IMR-90 (cell line): ENCODE measurements around the gene ARVCF. TPM values are rescaled to one million over a fixed set of nuclear protein-coding genes. Genes with fewer than 3 reads are reported as not detected.
A peak's percentile ranks its signal among the peaks of the same experiment; 100 is the strongest.

Source experiments
- ATAC-seq: fragments of 200-7000 bp; cut with Tn5 transposase; 2 replicates; pipeline ENCODE4 v1.9.1; 2020; ENCODE audit warnings: low read depth, mild to moderate bottlenecking, moderate library complexity
- BruUV-seq: library from RNA; stranded (reverse); fragments of 400-500 nt; replicated peaks from 2 replicates; lab custom pipeline; 2021; lab: Mats Ljungman, UMichigan
- CTCF ChIA-PET: fragments of 300-600 bp; formaldehyde crosslinking; extraction: SDS; loops from one replicate; lab custom pipeline; 2021; ENCODE audit warnings: antibody characterized with exemption; lab: Yijun Ruan, JAX
- POLR2A ChIA-PET: fragments of 300-600 bp; sonication (Branson Sonifier 250); formaldehyde crosslinking; loops from one replicate; lab custom pipeline; 2022; ENCODE audit warnings: antibody characterized with exemption; ENCODE audit not compliant: unreplicated experiment; lab: Charles Lee
- DNase-seq: peaks from one replicate; pipeline ENCODE4 v3.0.0; 2013
- H2AFZ ChIP-seq: replicated peaks from 2 replicates; pipeline ENCODE3; 2013; ENCODE audit warnings: low read length, mild to moderate bottlenecking; ENCODE audit not compliant: poor library complexity
- H2AK5ac ChIP-seq: 2 replicates; pipeline ENCODE4 v1.6.1; 2013; ENCODE audit warnings: low read depth, low read length, inconsistent platforms
- H2AK9ac ChIP-seq: replicated peaks from 2 replicates; pipeline ENCODE3; 2013; ENCODE audit warnings: mild to moderate bottlenecking, low read depth, low read length, moderate library complexity; ENCODE audit not compliant: poor library complexity
- H2BK120ac ChIP-seq: 2 replicates; pipeline ENCODE4 v1.6.1; 2013; ENCODE audit warnings: low read depth, low read length, inconsistent platforms
- H2BK15ac ChIP-seq: 3 replicates; pipeline ENCODE4 v1.6.1; 2013; ENCODE audit warnings: low read depth, low read length, inconsistent platforms
- H2BK20ac ChIP-seq: 2 replicates; pipeline ENCODE4 v1.6.1; 2013; ENCODE audit warnings: low read depth, mild to moderate bottlenecking, inconsistent platforms, low read length, moderate library complexity
- H2BK5ac ChIP-seq: 2 replicates; pipeline ENCODE4 v1.6.1; 2013; ENCODE audit warnings: mild to moderate bottlenecking, low read depth, low read length, inconsistent platforms; ENCODE audit not compliant: poor library complexity, severe bottlenecking
- H3K14ac ChIP-seq: replicated peaks from 2 replicates; pipeline ENCODE4 v1.6.1; 2013; ENCODE audit warnings: low read depth, low read length, inconsistent platforms
- H3K18ac ChIP-seq: 2 replicates; pipeline ENCODE4 v1.6.1; 2013; ENCODE audit warnings: low read depth, low read length, control low read depth
- H3K23ac ChIP-seq: 2 replicates; pipeline ENCODE4 v1.6.1; 2013; ENCODE audit warnings: low read depth, low read length, inconsistent platforms
- H3K27ac ChIP-seq: 2 replicates; pipeline ENCODE4 v1.5.1; 2013; ENCODE audit warnings: mild to moderate bottlenecking, control low read depth, low read length; ENCODE audit not compliant: insufficient read depth
- H3K27me3 ChIP-seq: 2 replicates; pipeline ENCODE4 v1.6.1; 2013; ENCODE audit warnings: low read length; ENCODE audit not compliant: control insufficient read depth, insufficient read depth
- H3K36me3 ChIP-seq: 2 replicates; pipeline ENCODE4 v1.6.1; 2013; ENCODE audit warnings: low read length, mixed read lengths; ENCODE audit not compliant: control insufficient read depth, insufficient read depth
- H3K4ac ChIP-seq: 2 replicates; pipeline ENCODE4 v1.6.1; 2013; ENCODE audit warnings: low read depth, low read length, inconsistent platforms
- H3K4me1 ChIP-seq: 2 replicates; pipeline ENCODE4 v1.6.1; 2013; ENCODE audit warnings: low read length, mixed read lengths; ENCODE audit not compliant: control insufficient read depth, insufficient read depth
- H3K4me2 ChIP-seq: 2 replicates; pipeline ENCODE4 v1.6.1; 2013; ENCODE audit warnings: low read depth, mild to moderate bottlenecking, control low read depth, low read length, moderate library complexity
- H3K4me3 ChIP-seq: 2 replicates; pipeline ENCODE4 v1.5.1; 2013; ENCODE audit warnings: low read depth, mild to moderate bottlenecking, control low read depth, low read length, moderate library complexity; ENCODE audit not compliant: insufficient read depth
- H3K56ac ChIP-seq: 2 replicates; pipeline ENCODE4 v1.6.1; 2013; ENCODE audit warnings: low read length, inconsistent platforms; ENCODE audit not compliant: insufficient read depth; ENCODE audit errors: extremely low read depth
- H3K79me1 ChIP-seq, 2 experiments: 2 replicates each; pipeline ENCODE4 v1.6.1; 2013; ENCODE audit warnings: low read length in 2 of 2, inconsistent platforms in 1 of 2, low read depth in 1 of 2
- H3K9ac ChIP-seq: 2 replicates; pipeline ENCODE4 v1.6.1; 2013; ENCODE audit warnings: low read depth, low read length, control low read depth
- H3K9me1 ChIP-seq: 2 replicates; pipeline ENCODE4 v1.6.1; 2013; ENCODE audit warnings: low read length, inconsistent platforms; ENCODE audit not compliant: insufficient read depth
- H3K9me3 ChIP-seq: 2 replicates; pipeline ENCODE4 v1.6.1; 2013; ENCODE audit warnings: low read length; ENCODE audit not compliant: control insufficient read depth, insufficient read depth
- H4K20me1 ChIP-seq: 2 replicates; pipeline ENCODE4 v1.6.1; 2013; ENCODE audit warnings: low read length, inconsistent platforms; ENCODE audit not compliant: insufficient read depth
- H4K5ac ChIP-seq: 2 replicates; pipeline ENCODE4 v1.6.1; 2013; ENCODE audit warnings: mild to moderate bottlenecking, low read depth, low read length, control low read depth
- H4K8ac ChIP-seq, 2 experiments: 2 replicates each; pipeline ENCODE4 v1.6.1; 2013; ENCODE audit warnings: low read depth in 2 of 2, low read length in 2 of 2, control low read depth in 1 of 2, inconsistent platforms in 1 of 2
- H4K91ac ChIP-seq: 2 replicates; pipeline ENCODE4 v1.6.1; 2013; ENCODE audit warnings: low read depth, low read length, inconsistent platforms; ENCODE audit not compliant: insufficient read depth
- BHLHE40 ChIP-seq: fragments of 150-350 bp; IDR thresholded peaks from 2 replicates; pipeline ENCODE4 v1.6.1; 2016; ENCODE audit warnings: mild to moderate bottlenecking, low read depth, low read length
- CEBPB ChIP-seq: IDR thresholded peaks from 2 replicates; pipeline ENCODE4 v1.6.1; 2012; ENCODE audit warnings: low read depth, low read length, improper control_type of control experiment
- CHD1 ChIP-seq: IDR thresholded peaks from 2 replicates; pipeline ENCODE4 v1.6.1; 2012; ENCODE audit warnings: low read depth, low read length, improper control_type of control experiment
- CTCF ChIP-seq: conservative IDR thresholded peaks from 2 replicates; pipeline ENCODE4 v1.5.1; 2012; ENCODE audit warnings: mild to moderate bottlenecking, low read depth, low read length, improper control_type of control experiment
- FOS ChIP-seq: fragments of 150-350 bp; IDR thresholded peaks from 2 replicates; pipeline ENCODE4 v1.6.1; 2016; ENCODE audit warnings: low read depth, low read length
- MAZ ChIP-seq: IDR thresholded peaks from 2 replicates; pipeline ENCODE4 v1.6.1; 2012; ENCODE audit warnings: low read depth, mild to moderate bottlenecking, low read length, improper control_type of control experiment, moderate library complexity, borderline replicate concordance
- NFE2L2 ChIP-seq: fragments of 150-350 bp; IDR thresholded peaks from 2 replicates; pipeline ENCODE4 v1.6.1; 2016; ENCODE audit warnings: low read depth, mild to moderate bottlenecking, low read length
- POLR2A ChIP-seq: IDR thresholded peaks from 2 replicates; pipeline ENCODE4 v1.6.1; 2012; ENCODE audit warnings: mild to moderate bottlenecking, low read depth, low read length
- RAD21 ChIP-seq: IDR thresholded peaks from 2 replicates; pipeline ENCODE4 v1.6.1; 2012; ENCODE audit warnings: low read length, improper control_type of control experiment
- RCOR1 ChIP-seq: IDR thresholded peaks from 2 replicates; pipeline ENCODE4 v1.6.1; 2012; ENCODE audit warnings: mild to moderate bottlenecking, low read length, improper control_type of control experiment; ENCODE audit not compliant: insufficient replicate concordance
- RFX5 ChIP-seq: IDR thresholded peaks from 2 replicates; pipeline ENCODE4 v1.8.0; 2012; ENCODE audit warnings: low read depth, mild to moderate bottlenecking, low read length, moderate library complexity
- SMC3 ChIP-seq: fragments of 150-350 bp; IDR thresholded peaks from 2 replicates; pipeline ENCODE4 v1.6.1; 2016; ENCODE audit warnings: low read depth, mild to moderate bottlenecking, antibody characterized with exemption, low read length, moderate library complexity
- USF2 ChIP-seq: fragments of 150-350 bp; IDR thresholded peaks from 2 replicates; pipeline ENCODE4 v1.6.1; 2017; ENCODE audit warnings: mild to moderate bottlenecking, antibody characterized with exemption, low read length, low read depth
- WGBS, 2 experiments: methylation state at CpG; one replicate each; pipeline versions ENCODE4 v1.1.5 to v1.1.7; 2013; ENCODE audit warnings: missing lambda C conversion rate in 2 of 2; ENCODE audit not compliant: insufficient read length in 1 of 2; ENCODE audit errors: extremely low coverage in 2 of 2; 5-methylcytosine and 5-hydroxymethylcytosine counted together
- dilution Hi-C: fragments of 300-500 bp; cut with HindIII; formaldehyde crosslinking; loops from one replicate; pipeline ENCODE4 v1.14.3; 2018; ENCODE audit warnings: low sequenced_read_pairs; ENCODE audit not compliant: unreplicated experiment
- in situ Hi-C: fragments of 300-500 bp; cut with MboI; formaldehyde crosslinking; loops from 3 replicates; pipeline ENCODE4 v1.14.3; 2019; ENCODE audit warnings: low sequenced_read_pairs, inconsistent platforms, mixed read lengths
- intact Hi-C: fragments of 100-400 bp; cut with micrococcal nuclease; formaldehyde crosslinking; loops from 2 replicates; pipeline ENCODE4 v1.10.0; 2022
- polyA plus RNA-seq, 3 experiments: library from polyadenylated mRNA; depleted of rRNA; stranded (reverse); fragments of >200 nt; gene quantifications; 2 replicates each; pipeline ENCODE4 v1.2.3, GENCODE V29; 2012; ENCODE audit warnings: low replicate concordance in 1 of 3
- total RNA-seq: library from RNA; depleted of rRNA; stranded (reverse); fragments of >200 nt; gene quantifications from 2 replicates; pipeline ENCODE4 v1.2.3, GENCODE V29; 2012

Gene ARVCF
- total and polyA plus RNA-seq, 2 of the 4 experiments (the other 2 are of a cell fraction) = 8.6 to 14.1 TPM

- Histone ChIP-seq H3K23ac (no peak overlapping the region; the same call in 1 of the 2 replicates), H2AK5ac (peak overlapping the region; percentile 97), H3K4me3 (no peak overlapping the region), H3K14ac (peak overlapping the region; percentile 14; the same call in 1 of the 2 replicates), H4K91ac (peak overlapping the region; percentile 79; the same call in 1 of the 2 replicates), H3K9me3 (no peaks in the 10 kb centered on the region), H2BK20ac (0 out of 2 replicates have a peak overlapping the region, but pooled peaks have one; percentile 45), H2AK9ac (peak overlapping the region; percentile 87), H2BK120ac (peak overlapping the region; percentile 68; the same call in 1 of the 2 replicates), H3K56ac (no peak overlapping the region; the same call in 1 of the 2 replicates), H4K20me1 (peaks cover 18% of the 10 kb centered on the region; the same call in 1 of the 2 replicates), H3K9ac (0 out of 2 replicates have a peak overlapping the region, but pooled peaks have one; percentile 25), H3K4ac (peak overlapping the region; percentile 73), H2BK15ac (peak overlapping the region; percentile 81; the same call in 2 of the 3 replicates), H3K36me3 (peaks cover 11% of the 10 kb centered on the region), H4K8ac (peak overlapping the region in 1 of 2 experiments; percentile 35; a peak in 2 of 4 replicates), H3K4me2 (no peak overlapping the region), H3K27ac (no peak overlapping the region), H3K27me3 (no peaks in the 10 kb centered on the region), H4K5ac (no peak overlapping the region; the same call in 1 of the 2 replicates), H3K9me1 (peaks cover 17% of the 10 kb centered on the region), H2BK5ac (peak overlapping the region; percentile 44), H3K79me1 (peaks cover 4 to 37% of the 10 kb centered on the region in 2 experiments; a peak in 3 of 4 replicates), H3K4me1 (peaks cover 13% of the 10 kb centered on the region), H2AFZ (peak overlapping the region; percentile 58), H3K18ac (peak overlapping the region; percentile 21; the same call in 1 of the 2 replicates)
- in situ Hi-C loops (no loop called here), intact Hi-C loops (no loop called here), dilution Hi-C loops (no loop called here)
- DNase-seq (peak; percentile 79), ATAC-seq (peak; percentile 21)
- POLR2A ChIA-PET = no interaction called here
- no TSS peak for BruUV-seq
- WGBS, 2 experiments = 79% methylated on average over 14 of the region's 19 CpGs; no CpG with 5 or more reads in 1 of the 2 experiments
- CTCF ChIA-PET = no interaction called here
- TF ChIP-seq CTCF = no peak
- TF ChIP-seq CEBPB = no peak
- TF ChIP-seq RFX5 = no peak
- TF ChIP-seq USF2 = no peak
- TF ChIP-seq FOS = peak; percentile 46; the same call in 1 of the 2 replicates
- no peak for TF ChIP-seq NFE2L2
- no peak for TF ChIP-seq BHLHE40
- TF ChIP-seq CHD1 = no peak
- no peak for TF ChIP-seq POLR2A
- no peak for TF ChIP-seq RCOR1
- TF ChIP-seq SMC3 = no peak
- TF ChIP-seq MAZ = peak; percentile 30; the same call in 1 of the 2 replicates
- TF ChIP-seq RAD21 = no peak
Observed at GRCh38 chr22:19984201-19984753, 32.3 kb downstream of the ARVCF start.
